Mesenteric fat pad (tissue), 1 donor: ENCODE results near the gene RANBP3L. TPM values are rescaled to one million over a fixed set of nuclear protein-coding genes. Genes with fewer than 3 reads are reported as not detected.
"Not testable (repeated sequence)": the region's sequence is repeated elsewhere in the genome, so short reads cannot be mapped to it uniquely, and the experiment has no call there.

Experiments used
- DNase-seq: peaks from one replicate; pipeline ENCODE4 v3.0.0-alpha.2; 2020; ENCODE audit warnings: low spot score
- total RNA-seq: library from RNA; stranded (reverse); fragmentation: NEBNext Ultra II Directional; extraction: Animal tissue kit (Norgen Biotek cat#: 25700); gene quantifications from one replicate; pipeline ENCODE4 v1.2.1, GENCODE V29; 2021
- donor health status: DM: yes; HTN: yes; CAD: no.

The RANBP3L gene
- total RNA-seq, 1 donor from 2014 or later, result not detected

DNA sequence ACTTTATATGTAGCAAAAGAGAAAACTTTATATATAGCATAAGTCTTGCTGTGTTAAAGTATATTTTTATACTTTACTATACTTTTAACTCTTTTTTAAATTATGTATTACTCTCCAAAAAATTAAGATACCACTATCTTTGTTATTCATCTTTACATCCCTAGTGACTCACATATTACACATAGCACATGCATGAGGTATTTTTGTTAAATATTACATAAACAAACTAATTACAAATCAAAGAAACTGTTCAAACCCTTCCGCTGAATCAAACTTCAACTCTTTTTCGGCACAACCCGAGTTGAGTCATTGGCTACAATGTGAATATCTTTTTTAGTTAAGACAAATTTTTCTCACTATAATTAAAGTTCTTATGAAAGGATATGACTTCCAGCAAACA, 92.0 kb downstream of the RANBP3L start:
- DNase-seq, result no peak

DNA sequence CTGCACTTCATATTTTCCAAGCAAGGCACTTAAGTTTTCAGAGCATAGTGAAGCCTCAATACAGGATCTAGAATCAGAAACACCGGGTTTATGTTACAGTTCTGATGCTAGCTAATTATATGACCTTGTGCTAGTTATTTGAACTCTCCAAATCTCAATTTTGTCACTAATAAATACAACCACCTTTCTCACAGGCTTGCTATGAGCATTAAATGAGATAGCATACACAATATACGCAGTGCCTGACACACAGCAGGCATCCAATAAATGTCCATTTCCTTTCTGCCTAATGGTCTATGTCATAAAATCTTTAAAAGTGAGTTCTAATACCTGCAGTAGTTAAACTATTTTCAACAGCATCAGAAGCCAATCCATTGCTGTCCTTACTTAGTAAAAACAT, 92.9 kb downstream of the RANBP3L start:
- DNase-seq, result no peak

DNA sequence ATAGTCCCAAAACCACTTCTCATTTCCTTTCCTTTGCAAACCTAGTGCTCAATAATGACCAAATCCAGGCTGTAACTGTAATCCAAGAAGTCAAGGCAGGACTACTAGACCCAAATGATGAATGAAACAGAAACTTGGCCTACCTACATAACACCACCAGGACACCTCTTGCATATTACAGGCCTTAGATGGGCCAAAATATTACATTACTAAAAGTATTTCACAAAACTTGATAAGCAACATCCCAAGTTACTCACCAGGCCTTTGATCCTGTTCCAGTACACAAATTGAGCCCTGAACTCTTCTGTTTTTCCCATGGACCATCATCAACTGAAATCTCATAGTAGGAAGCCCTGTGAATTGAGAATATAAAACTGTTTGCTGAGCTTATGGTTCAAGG, 94.8 kb downstream of the RANBP3L start:
- no peak for DNase-seq

DNA sequence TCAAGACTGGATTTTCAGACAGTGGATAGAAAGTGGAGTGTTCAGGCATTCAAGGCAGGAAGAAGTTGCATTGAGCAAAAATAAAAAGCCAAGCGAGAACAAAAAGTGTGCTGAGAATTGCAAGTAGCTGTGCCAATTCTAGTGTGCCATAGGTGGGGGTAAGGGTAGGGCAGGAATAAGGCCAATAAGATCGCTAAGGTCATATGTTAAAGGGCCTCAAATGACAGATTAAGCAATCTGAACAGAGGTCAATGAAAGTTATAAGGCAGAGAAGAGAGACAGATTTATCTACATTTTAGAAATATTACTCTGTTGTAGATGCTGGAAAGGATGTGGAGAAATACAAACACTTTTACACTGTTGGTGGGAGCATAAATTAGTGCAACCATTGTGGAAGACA, 96.4 kb downstream of the RANBP3L start:
- no peak for DNase-seq

DNA sequence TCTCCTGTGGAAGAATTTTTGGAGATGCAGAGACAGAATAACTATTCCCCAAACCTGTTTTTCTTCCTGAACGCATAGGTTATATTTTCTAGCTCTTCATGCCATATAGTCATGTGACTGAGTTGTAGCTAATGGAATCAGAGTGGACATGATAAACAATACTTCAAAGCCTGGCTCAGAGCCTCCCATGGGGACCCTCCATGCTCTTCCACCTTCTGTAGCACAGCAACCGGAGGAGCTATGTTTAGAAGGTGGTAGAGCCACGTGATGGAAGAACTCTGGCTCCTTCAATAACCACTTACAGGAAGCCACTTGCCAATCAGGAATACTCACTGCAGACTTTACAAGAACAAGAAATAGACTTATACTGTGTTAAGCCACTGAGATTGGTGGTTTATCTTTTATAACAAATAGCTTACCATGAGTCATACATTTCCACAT, 99.2 kb downstream of the RANBP3L start:
- no peak for DNase-seq

DNA sequence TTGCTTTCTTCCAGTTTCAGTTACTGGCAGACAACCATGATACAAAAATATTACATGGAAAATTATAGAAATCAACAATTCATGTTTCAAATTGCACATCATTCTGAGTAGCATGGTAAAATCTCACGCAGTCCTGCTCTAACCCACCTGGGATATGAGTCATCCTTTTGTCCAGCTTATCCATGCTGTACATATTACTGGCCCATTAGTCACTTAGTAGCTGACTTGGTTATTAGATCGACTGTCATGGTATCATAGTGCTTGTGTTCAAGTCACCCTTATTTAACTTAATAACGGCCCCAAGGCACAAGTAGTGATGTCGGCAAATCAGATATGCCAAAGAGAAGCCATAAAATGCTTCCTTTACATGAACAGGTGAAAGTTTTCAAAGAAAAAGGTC, 101.2 kb downstream of the RANBP3L start:
- DNase-seq, result no peak

DNA sequence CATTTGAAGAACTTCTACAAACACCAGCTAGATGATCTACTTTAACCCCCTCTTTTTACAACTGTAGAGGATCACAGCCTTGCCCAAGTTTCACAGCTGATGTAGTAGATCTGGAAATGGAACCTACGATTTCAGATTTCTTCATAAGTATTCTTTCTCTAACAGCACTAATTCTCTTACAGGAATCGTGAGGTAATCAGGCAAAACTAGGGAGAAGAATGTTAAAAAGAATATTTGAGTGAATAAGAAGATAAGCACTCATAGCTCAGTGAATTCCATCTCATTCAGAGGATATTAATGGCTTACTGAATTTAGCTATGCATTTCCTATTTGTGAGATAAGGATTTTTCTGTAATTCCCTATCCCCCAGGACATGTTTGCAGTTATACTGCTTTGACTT, 102.1 kb downstream of the RANBP3L start:
- no peak for DNase-seq

DNA sequence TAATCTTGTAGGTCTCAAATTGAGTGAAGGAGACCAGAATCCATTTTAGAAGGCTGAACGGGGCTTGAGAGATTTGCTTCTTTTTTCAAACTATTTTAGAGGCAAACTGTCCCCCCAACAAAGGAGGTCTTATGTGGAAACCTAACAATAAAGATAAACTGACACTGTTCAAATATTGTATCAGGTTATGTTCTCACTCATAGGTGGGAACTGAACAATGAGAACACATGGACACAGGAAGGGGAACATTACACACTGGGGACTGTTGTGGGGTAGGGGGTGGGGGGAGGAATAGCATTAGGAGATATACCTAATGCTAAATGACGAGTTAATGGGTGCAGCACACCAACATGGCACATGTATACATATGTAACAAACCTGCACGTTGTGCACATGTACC, 102.9 kb downstream of the RANBP3L start:
- not testable (repeated sequence) for DNase-seq

Other genes with a start within 250 kb of the RANBP3L start
- gene UGT3A2, start 235.0 kb downstream of the RANBP3L start, total RNA-seq, result not detected
- 8.5 TPM for gene LMBRD2, start 150.0 kb downstream of the RANBP3L start, total RNA-seq
- gene SKP2, start 149.8 kb downstream of the RANBP3L start, total RNA-seq, result 15.1 TPM
- gene NADK2, start 60.0 kb downstream of the RANBP3L start, total RNA-seq, result 26.0 TPM